Midbrain (tissue), 1 donor: ENCODE data around the gene DUSP22.

Experiments
- DNase-seq: peaks from one replicate; lab custom pipeline; 2025; lab: John Stamatoyannopoulos, UW

Gene DUSP22

GRCh38 chr6:352896-353470 is 60.7 kb downstream of the DUSP22 start:
- DNase-seq: no peak

- no peak for DNase-seq
Measured at GRCh38 chr6:353642-354614, 61.6 kb downstream of the DUSP22 start.

- no peak for DNase-seq
Measured at GRCh38 chr6:354631-355280, 62.5 kb downstream of the DUSP22 start.

GRCh38 chr6:355373-356208 is 63.3 kb downstream of the DUSP22 start:
- no peak for DNase-seq

GRCh38 chr6:356828-357251 is 64.6 kb downstream of the DUSP22 start:
- DNase-seq: no peak

GRCh38 chr6:357261-357790 is 65.0 kb downstream of the DUSP22 start:
- DNase-seq: no peak

GRCh38 chr6:357791-358341 is 65.6 kb downstream of the DUSP22 start:
- DNase-seq: no peak

- no peak for DNase-seq
Measured at GRCh38 chr6:358432-358831, 66.1 kb downstream of the DUSP22 start.

GRCh38 chr6:358847-359246 is 66.6 kb downstream of the DUSP22 start:
- no peak for DNase-seq

GRCh38 chr6:359261-360035 is 67.2 kb downstream of the DUSP22 start:
- DNase-seq: no peak

- DNase-seq: no peak
Measured at GRCh38 chr6:360349-360748, 68.1 kb downstream of the DUSP22 start.

- no peak for DNase-seq
Measured at GRCh38 chr6:360764-361373, 68.6 kb downstream of the DUSP22 start.

- DNase-seq: no peak
Measured at GRCh38 chr6:361411-362132, 69.3 kb downstream of the DUSP22 start.

GRCh38 chr6:362231-362923 is 70.1 kb downstream of the DUSP22 start:
- DNase-seq: no peak

- no peak for DNase-seq
Measured at GRCh38 chr6:362924-363249, 70.6 kb downstream of the DUSP22 start.

GRCh38 chr6:363291-363690 is 71.0 kb downstream of the DUSP22 start:
- no peak for DNase-seq

- no peak for DNase-seq
Measured at GRCh38 chr6:363909-364308, 71.6 kb downstream of the DUSP22 start.

- DNase-seq: no peak
Measured at GRCh38 chr6:364609-365540, 72.6 kb downstream of the DUSP22 start.
